ENCODE results near the gene SKP2.

DNA sequence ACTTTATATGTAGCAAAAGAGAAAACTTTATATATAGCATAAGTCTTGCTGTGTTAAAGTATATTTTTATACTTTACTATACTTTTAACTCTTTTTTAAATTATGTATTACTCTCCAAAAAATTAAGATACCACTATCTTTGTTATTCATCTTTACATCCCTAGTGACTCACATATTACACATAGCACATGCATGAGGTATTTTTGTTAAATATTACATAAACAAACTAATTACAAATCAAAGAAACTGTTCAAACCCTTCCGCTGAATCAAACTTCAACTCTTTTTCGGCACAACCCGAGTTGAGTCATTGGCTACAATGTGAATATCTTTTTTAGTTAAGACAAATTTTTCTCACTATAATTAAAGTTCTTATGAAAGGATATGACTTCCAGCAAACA, 57.8 kb downstream of the SKP2 start:
- no peak for TF ChIP-seq POLR2A (IDR thresholded peaks at IDR 0.05)
- TF ChIP-seq, protein P1, sequence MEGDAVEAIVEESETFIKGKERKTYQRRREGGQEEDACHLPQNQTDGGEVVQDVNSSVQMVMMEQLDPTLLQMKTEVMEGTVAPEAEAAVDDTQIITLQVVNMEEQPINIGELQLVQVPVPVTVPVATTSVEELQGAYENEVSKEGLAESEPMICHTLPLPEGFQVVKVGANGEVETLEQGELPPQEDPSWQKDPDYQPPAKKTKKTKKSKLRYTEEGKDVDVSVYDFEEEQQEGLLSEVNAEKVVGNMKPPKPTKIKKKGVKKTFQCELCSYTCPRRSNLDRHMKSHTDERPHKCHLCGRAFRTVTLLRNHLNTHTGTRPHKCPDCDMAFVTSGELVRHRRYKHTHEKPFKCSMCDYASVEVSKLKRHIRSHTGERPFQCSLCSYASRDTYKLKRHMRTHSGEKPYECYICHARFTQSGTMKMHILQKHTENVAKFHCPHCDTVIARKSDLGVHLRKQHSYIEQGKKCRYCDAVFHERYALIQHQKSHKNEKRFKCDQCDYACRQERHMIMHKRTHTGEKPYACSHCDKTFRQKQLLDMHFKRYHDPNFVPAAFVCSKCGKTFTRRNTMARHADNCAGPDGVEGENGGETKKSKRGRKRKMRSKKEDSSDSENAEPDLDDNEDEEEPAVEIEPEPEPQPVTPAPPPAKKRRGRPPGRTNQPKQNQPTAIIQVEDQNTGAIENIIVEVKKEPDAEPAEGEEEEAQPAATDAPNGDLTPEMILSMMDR (IDR thresholded peaks at IDR 0.05) = no peak
